ENCODE results near the gene STIP1.

STIP1 gene

GRCh38 chr11:64211181-64211872 lies 25.4 kb downstream of the STIP1 start:
- H3K4me3 ChIP-seq (IDR thresholded peaks at IDR 0.05; ENCODE audit: insufficient read depth, low read depth, low read length), result no peak overlapping the region
- H3K27ac ChIP-seq, result no peak overlapping the region
- no peaks in the 10 kb centered on the region; the same call in 1 of the 2 replicates for H3K79me2 ChIP-seq (ENCODE audit: insufficient read depth, low read depth)
- H3K36me3 ChIP-seq (ENCODE audit: insufficient read depth), result no peaks in the 10 kb centered on the region
- H2AFZ ChIP-seq (ENCODE audit: low read depth), result no peak overlapping the region
- TF ChIP-seq CTCF (conservative IDR thresholded peaks at IDR 0.05; ENCODE audit: low read depth, low read length), result no peak
- H4K20me1 ChIP-seq (ENCODE audit: insufficient read depth), result no peaks in the 10 kb centered on the region
- H3K27me3 ChIP-seq (ENCODE audit: insufficient read depth, low read depth), result no peaks in the 10 kb centered on the region
- peaks cover 6% of the 10 kb centered on the region for H3K4me1 ChIP-seq (ENCODE audit: low read depth, poor library complexity, severe bottlenecking)
- no peak overlapping the region for H3K9ac ChIP-seq
- H3K4me2 ChIP-seq, result no peak overlapping the region

GRCh38 chr11:64216879-64217278 lies 30.9 kb downstream of the STIP1 start:
- H2AFZ ChIP-seq (ENCODE audit: low read depth), result no peak overlapping the region
- no peaks in the 10 kb centered on the region for H3K27me3 ChIP-seq (ENCODE audit: insufficient read depth, low read depth)
- TF ChIP-seq CTCF (conservative IDR thresholded peaks at IDR 0.05; ENCODE audit: low read depth, low read length), result no peak
- no peaks in the 10 kb centered on the region for H3K79me2 ChIP-seq (ENCODE audit: insufficient read depth, low read depth)
- H3K9ac ChIP-seq, result no peak overlapping the region
- H3K4me2 ChIP-seq, result no peak overlapping the region
- H3K4me3 ChIP-seq (IDR thresholded peaks at IDR 0.05; ENCODE audit: insufficient read depth, low read depth, low read length), result no peak overlapping the region
- H3K27ac ChIP-seq, result no peak overlapping the region
- no peaks in the 10 kb centered on the region for H4K20me1 ChIP-seq (ENCODE audit: insufficient read depth)
- no peaks in the 10 kb centered on the region for H3K4me1 ChIP-seq (ENCODE audit: low read depth, poor library complexity, severe bottlenecking)
- no peaks in the 10 kb centered on the region for H3K36me3 ChIP-seq (ENCODE audit: insufficient read depth)

- H3K27me3 ChIP-seq (ENCODE audit: insufficient read depth, low read depth), result no peaks in the 10 kb centered on the region
- no peaks in the 10 kb centered on the region for H4K20me1 ChIP-seq (ENCODE audit: insufficient read depth)
- no peaks in the 10 kb centered on the region for H3K36me3 ChIP-seq (ENCODE audit: insufficient read depth)
- no peak overlapping the region for H3K4me3 ChIP-seq (IDR thresholded peaks at IDR 0.05; ENCODE audit: insufficient read depth, low read depth, low read length)
- H2AFZ ChIP-seq (ENCODE audit: low read depth), result no peak overlapping the region
- no peaks in the 10 kb centered on the region for H3K79me2 ChIP-seq (ENCODE audit: insufficient read depth, low read depth)
- no peak overlapping the region for H3K27ac ChIP-seq
- H3K9ac ChIP-seq, result no peak overlapping the region
- H3K4me1 ChIP-seq (ENCODE audit: low read depth, poor library complexity, severe bottlenecking), result no peaks in the 10 kb centered on the region
- TF ChIP-seq CTCF (conservative IDR thresholded peaks at IDR 0.05; ENCODE audit: low read depth, low read length), result no peak
- no peak overlapping the region for H3K4me2 ChIP-seq
Observed at GRCh38 chr11:64218628-64219353, 32.8 kb downstream of the STIP1 start.

- H3K4me3 ChIP-seq (IDR thresholded peaks at IDR 0.05; ENCODE audit: insufficient read depth, low read depth, low read length), result no peak overlapping the region
- no peaks in the 10 kb centered on the region for H3K4me1 ChIP-seq (ENCODE audit: low read depth, poor library complexity, severe bottlenecking)
- no peak overlapping the region for H2AFZ ChIP-seq (ENCODE audit: low read depth)
- no peak overlapping the region for H3K27ac ChIP-seq
- no peaks in the 10 kb centered on the region for H4K20me1 ChIP-seq (ENCODE audit: insufficient read depth)
- no peaks in the 10 kb centered on the region for H3K36me3 ChIP-seq (ENCODE audit: insufficient read depth)
- H3K4me2 ChIP-seq, result no peak overlapping the region
- H3K27me3 ChIP-seq (ENCODE audit: insufficient read depth, low read depth), result no peaks in the 10 kb centered on the region
- H3K9ac ChIP-seq, result no peak overlapping the region
- no peaks in the 10 kb centered on the region for H3K79me2 ChIP-seq (ENCODE audit: insufficient read depth, low read depth)
- TF ChIP-seq CTCF (conservative IDR thresholded peaks at IDR 0.05; ENCODE audit: low read depth, low read length), result no peak
Observed at GRCh38 chr11:64219354-64219684, 33.3 kb downstream of the STIP1 start.
